ENCODE measurements around the gene RPTOR.

DNA sequence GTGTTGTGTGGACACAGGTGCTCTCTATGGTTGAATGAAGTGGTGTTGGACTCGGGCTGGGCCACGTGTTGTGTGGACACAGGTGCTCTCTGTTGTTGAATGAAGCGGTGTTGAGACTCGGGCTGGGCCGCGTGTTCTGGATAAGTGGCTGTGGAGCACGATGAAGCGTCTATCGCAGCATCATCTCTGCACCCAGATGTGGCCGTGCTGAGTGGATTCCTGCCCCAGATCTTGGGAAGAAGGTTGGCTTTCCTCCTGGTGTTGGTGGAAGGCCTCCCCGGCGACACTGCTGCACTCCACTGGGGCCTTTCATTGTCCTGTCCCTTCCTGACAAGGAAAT is 69.1 kb downstream of the RPTOR start:
- TF ChIP-seq, protein P1, sequence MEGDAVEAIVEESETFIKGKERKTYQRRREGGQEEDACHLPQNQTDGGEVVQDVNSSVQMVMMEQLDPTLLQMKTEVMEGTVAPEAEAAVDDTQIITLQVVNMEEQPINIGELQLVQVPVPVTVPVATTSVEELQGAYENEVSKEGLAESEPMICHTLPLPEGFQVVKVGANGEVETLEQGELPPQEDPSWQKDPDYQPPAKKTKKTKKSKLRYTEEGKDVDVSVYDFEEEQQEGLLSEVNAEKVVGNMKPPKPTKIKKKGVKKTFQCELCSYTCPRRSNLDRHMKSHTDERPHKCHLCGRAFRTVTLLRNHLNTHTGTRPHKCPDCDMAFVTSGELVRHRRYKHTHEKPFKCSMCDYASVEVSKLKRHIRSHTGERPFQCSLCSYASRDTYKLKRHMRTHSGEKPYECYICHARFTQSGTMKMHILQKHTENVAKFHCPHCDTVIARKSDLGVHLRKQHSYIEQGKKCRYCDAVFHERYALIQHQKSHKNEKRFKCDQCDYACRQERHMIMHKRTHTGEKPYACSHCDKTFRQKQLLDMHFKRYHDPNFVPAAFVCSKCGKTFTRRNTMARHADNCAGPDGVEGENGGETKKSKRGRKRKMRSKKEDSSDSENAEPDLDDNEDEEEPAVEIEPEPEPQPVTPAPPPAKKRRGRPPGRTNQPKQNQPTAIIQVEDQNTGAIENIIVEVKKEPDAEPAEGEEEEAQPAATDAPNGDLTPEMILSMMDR (conservative IDR thresholded peaks at IDR 0.05; ENCODE audit: low read length): no peak
- no peak for TF ChIP-seq EZH2phosphoT487 (IDR thresholded peaks at IDR 0.05; ENCODE audit: borderline replicate concordance, low read depth, low read length)

Measured in OCI-LY7 (cell line).